GM12892 (cell line): ENCODE measurements around the gene BICC1.

Experiments
- POLR2A ChIP-seq: IDR thresholded peaks from 2 replicates; pipeline ENCODE4 v1.6.1; 2011; ENCODE audit warnings: low read depth, low read length, control low read depth
- TAF1 ChIP-seq: IDR thresholded peaks from 2 replicates; pipeline ENCODE4 v1.6.1; 2011; ENCODE audit warnings: low read depth, mild to moderate bottlenecking, control low read depth, low read length, borderline replicate concordance

DNA sequence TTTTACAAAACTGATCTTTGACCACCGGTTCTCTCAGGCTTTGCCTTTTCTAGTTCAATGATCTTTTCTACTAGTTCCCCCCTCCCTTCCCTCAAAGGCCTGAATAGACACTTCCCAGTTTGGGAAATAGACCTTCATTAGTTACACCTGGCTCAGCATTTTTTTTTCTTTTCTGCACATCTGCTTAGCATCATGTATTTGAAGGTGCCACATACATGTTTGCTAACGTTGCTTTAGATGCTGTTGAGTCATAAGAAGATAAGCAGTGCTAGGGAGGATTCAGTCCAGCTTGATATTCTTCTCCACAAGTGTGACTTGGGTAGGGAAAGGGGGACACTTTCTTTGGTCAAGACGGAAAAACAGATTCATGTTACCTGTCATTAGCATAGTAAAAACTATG lies 78.3 kb downstream of the BICC1 start:
- no peak for TF ChIP-seq POLR2A
- TF ChIP-seq TAF1, result no peak
